HEK293 (cell line): Measurements from ENCODE around the gene LGALS12.
"Not testable (repeated sequence)": the region's sequence is repeated elsewhere in the genome, so short reads cannot be mapped to it uniquely, and the experiment has no call there.

Source experiments
- CTCF ChIA-PET: fragments of 350-600 bp; formaldehyde crosslinking; extraction: SDS; loops from one replicate; lab custom pipeline; 2021; ENCODE audit warnings: antibody characterized with exemption; lab: Yijun Ruan, JAX
- POLR2A ChIA-PET: fragments of 300-600 bp; formaldehyde crosslinking; extraction: SDS; loops from one replicate; lab custom pipeline; 2020; ENCODE audit warnings: antibody characterized with exemption, inconsistent platforms; lab: Yijun Ruan, JAX
- H3K27ac ChIP-seq: fragments of 200-500 bp; sonication (Bioruptor generic); 2 replicates; pipeline ENCODE4 v1.5.1; 2014; ENCODE audit warnings: low read depth, low read length, control low read depth, inconsistent platforms; ENCODE audit errors: extremely low read depth
- H3K36me3 ChIP-seq, 2 experiments: fragments of 200-500 bp in 1 of 2; sonication (Bioruptor generic) in 1 of 2; 1 replicate in 1 of 2; 2 replicates in 1 of 2; pipeline ENCODE4 v1.5.1; 2014 to 2017; ENCODE audit warnings: inconsistent platforms in 2 of 2, low read length in 2 of 2; ENCODE audit not compliant: control insufficient read depth in 2 of 2, insufficient read depth in 1 of 2
- H3K4me1 ChIP-seq: fragments of 200-500 bp; sonication (Bioruptor generic); 2 replicates; pipeline ENCODE4 v1.5.1; 2014; ENCODE audit warnings: mild to moderate bottlenecking, low read length, inconsistent platforms; ENCODE audit not compliant: control insufficient read depth, insufficient read depth
- H3K4me3 ChIP-seq: 2 replicates; pipeline ENCODE4 v1.5.1; 2011; ENCODE audit warnings: low read depth, mild to moderate bottlenecking, control low read depth, low read length, moderate library complexity
- H3K9me3 ChIP-seq: fragments of 200-500 bp; sonication (Bioruptor generic); 2 replicates; pipeline ENCODE4 v1.5.1; 2014; ENCODE audit warnings: low read depth, low read length, inconsistent platforms; ENCODE audit not compliant: control insufficient read depth, insufficient read depth
- KLF8 ChIP-seq: fragments of 450-650 bp; formaldehyde crosslinking; IDR thresholded peaks from 2 replicates; pipeline ENCODE4 v1.5.1; 2016; ENCODE audit warnings: missing biosample characterization, missing genetic modification characterization
- SCRT1 ChIP-seq: fragments of 450-650 bp; formaldehyde crosslinking; IDR thresholded peaks from 2 replicates; pipeline ENCODE4 v1.5.1; 2016; ENCODE audit warnings: missing biosample characterization, missing genetic modification characterization, borderline replicate concordance
- SCRT2 ChIP-seq: fragments of 450-650 bp; formaldehyde crosslinking; IDR thresholded peaks from 2 replicates; pipeline ENCODE4 v1.5.1; 2016; ENCODE audit warnings: missing biosample characterization, missing genetic modification characterization
- TCF7L2 ChIP-seq: IDR thresholded peaks from 2 replicates; pipeline ENCODE4 v1.6.1; 2011; ENCODE audit warnings: low read depth, mild to moderate bottlenecking, inconsistent platforms, low read length, moderate library complexity, borderline replicate concordance
- ZIC2 ChIP-seq: fragments of 450-650 bp; formaldehyde crosslinking; IDR thresholded peaks from 2 replicates; pipeline ENCODE4 v1.5.1; 2016; ENCODE audit warnings: missing biosample characterization, missing genetic modification characterization
- ZNF10 ChIP-seq: fragments of 450-650 bp; formaldehyde crosslinking; IDR thresholded peaks from 2 replicates; pipeline ENCODE4 v1.5.1; 2017; ENCODE audit warnings: missing biosample characterization, missing genetic modification characterization
- ZNF148 ChIP-seq: fragments of 450-650 bp; formaldehyde crosslinking; IDR thresholded peaks from 2 replicates; pipeline ENCODE4 v1.5.0; 2017; ENCODE audit warnings: missing biosample characterization, missing genetic modification characterization, borderline replicate concordance
- ZNF174 ChIP-seq: fragments of 450-650 bp; formaldehyde crosslinking; IDR thresholded peaks from 2 replicates; pipeline ENCODE4 v1.5.0; 2017; ENCODE audit warnings: missing biosample characterization, mild to moderate bottlenecking, missing genetic modification characterization
- ZNF37A ChIP-seq: fragments of 450-650 bp; IDR thresholded peaks from 2 replicates; pipeline ENCODE4 v1.5.1; 2018; ENCODE audit warnings: missing biosample characterization, missing genetic modification characterization
- ZSCAN16 ChIP-seq: fragments of 450-650 bp; formaldehyde crosslinking; IDR thresholded peaks from 2 replicates; pipeline ENCODE4 v1.5.1; 2016; ENCODE audit warnings: missing biosample characterization, missing genetic modification characterization
- ZXDB ChIP-seq: fragments of 450-650 bp; formaldehyde crosslinking; IDR thresholded peaks from 2 replicates; pipeline ENCODE4 v1.5.1; 2016; ENCODE audit warnings: missing biosample characterization, missing genetic modification characterization
- TF ChIP-seq, protein P1 (sequence below): fragments of 450-650 bp; formaldehyde crosslinking; IDR thresholded peaks from 2 replicates; pipeline ENCODE4 v1.5.1; 2017; ENCODE audit warnings: missing biosample characterization, missing genetic modification characterization

Gene LGALS12

GRCh38 chr11:63536669-63537292 lies 30.9 kb downstream of the LGALS12 start, which contains the start of gene PLAAT4 (continued):
- no peak for TF ChIP-seq SCRT1 (tag by site-specific recombination)
- TF ChIP-seq, protein P1, sequence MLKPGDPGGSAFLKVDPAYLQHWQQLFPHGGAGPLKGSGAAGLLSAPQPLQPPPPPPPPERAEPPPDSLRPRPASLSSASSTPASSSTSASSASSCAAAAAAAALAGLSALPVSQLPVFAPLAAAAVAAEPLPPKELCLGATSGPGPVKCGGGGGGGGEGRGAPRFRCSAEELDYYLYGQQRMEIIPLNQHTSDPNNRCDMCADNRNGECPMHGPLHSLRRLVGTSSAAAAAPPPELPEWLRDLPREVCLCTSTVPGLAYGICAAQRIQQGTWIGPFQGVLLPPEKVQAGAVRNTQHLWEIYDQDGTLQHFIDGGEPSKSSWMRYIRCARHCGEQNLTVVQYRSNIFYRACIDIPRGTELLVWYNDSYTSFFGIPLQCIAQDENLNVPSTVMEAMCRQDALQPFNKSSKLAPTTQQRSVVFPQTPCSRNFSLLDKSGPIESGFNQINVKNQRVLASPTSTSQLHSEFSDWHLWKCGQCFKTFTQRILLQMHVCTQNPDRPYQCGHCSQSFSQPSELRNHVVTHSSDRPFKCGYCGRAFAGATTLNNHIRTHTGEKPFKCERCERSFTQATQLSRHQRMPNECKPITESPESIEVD (tag by site-specific recombination), result no peak
- TF ChIP-seq, all 188 proteins: peak for 0

GRCh38 chr11:63537293-63538101 lies 31.6 kb downstream of the LGALS12 start:
- POLR2A ChIA-PET, result no interaction called here
- no peaks in the 10 kb centered on the region for H3K4me1 ChIP-seq
- no peaks in the 10 kb centered on the region for H3K9me3 ChIP-seq
- peak; percentile 57; the same call in 1 of the 2 replicates for TF ChIP-seq ZIC2 (tag by site-specific recombination)
- TF ChIP-seq ZNF10 (tag by site-specific recombination), result no peak
- TF ChIP-seq, all 188 proteins: peak for 1
- no peak overlapping the region for H3K4me3 ChIP-seq
- no peaks in the 10 kb centered on the region for H3K36me3 ChIP-seq
- H3K27ac ChIP-seq, result no peak overlapping the region
- CTCF ChIA-PET, result interaction anchor here (1.3 kb wide), 1 partner anchor 58 kb away, joined by 3 read pairs; no protein-coding TSS in a partner anchor

DNA sequence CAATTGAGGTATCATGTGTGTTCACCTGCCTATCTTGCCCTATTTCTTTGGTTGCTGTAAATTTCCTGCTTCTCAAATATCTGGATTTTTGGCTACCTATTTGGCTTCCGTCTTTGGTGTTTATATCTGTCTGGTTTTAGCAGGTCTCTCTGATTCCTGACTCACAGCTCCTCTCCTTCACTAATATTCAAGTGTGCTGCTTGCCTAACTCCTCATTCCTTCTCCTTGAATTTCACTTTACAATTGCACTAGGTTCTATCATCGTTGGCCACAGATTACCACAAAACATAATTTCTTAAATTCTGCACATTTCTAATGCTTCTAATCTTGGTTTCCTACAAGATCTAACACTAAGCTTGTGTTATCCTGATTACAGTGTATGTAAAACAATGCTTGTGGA lies 36.6 kb downstream of the LGALS12 start:
- H3K4me1 ChIP-seq, H3K4me3 ChIP-seq, H3K36me3 ChIP-seq, H3K27ac ChIP-seq, H3K9me3 ChIP-seq, CTCF ChIA-PET, POLR2A ChIA-PET: not testable (repeated sequence)

DNA sequence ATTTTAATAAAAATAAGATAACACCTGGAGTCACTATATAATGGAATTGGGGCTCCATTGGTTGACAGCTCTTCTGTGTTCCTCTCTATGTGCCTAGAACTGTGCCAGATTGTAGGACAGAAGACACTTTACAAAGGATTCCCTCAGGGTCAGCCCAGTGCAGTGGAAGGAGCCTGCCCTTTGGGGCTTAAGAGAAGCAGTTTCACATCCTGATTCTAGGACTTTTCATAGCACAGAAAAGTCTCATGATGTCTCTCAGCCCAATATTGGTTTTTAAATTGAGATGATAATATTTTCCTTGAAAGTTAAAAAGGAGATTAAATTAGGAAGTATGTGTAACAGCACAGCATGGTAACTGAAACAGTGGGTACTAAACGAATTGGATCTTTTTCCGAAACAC lies 37.8 kb downstream of the LGALS12 start:
- ChIA-PET POLR2A (no interaction called here), CTCF (no interaction called here)
- Histone ChIP-seq H3K4me1 (no peaks in the 10 kb centered on the region), H3K36me3 (no peaks in the 10 kb centered on the region), H3K4me3 (no peak overlapping the region), H3K27ac (no peak overlapping the region), H3K9me3 (no peaks in the 10 kb centered on the region)
- TF ChIP-seq SCRT2 (tag by site-specific recombination), result no peak
- no peak for TF ChIP-seq ZNF174 (tag by site-specific recombination)
- no peak for TF ChIP-seq ZSCAN16
- no peak for TF ChIP-seq ZNF37A
- no peak for TF ChIP-seq KLF8 (tag by site-specific recombination)
- TF ChIP-seq TCF7L2, result no peak
- TF ChIP-seq ZNF148 (tag by site-specific recombination), result no peak
- no peak for TF ChIP-seq ZXDB
